Neural progenitor cell (in vitro differentiated cells): ENCODE data around the gene CATSPERZ. TPM values are rescaled to one million over a fixed set of nuclear protein-coding genes. Genes with fewer than 3 reads are reported as not detected.
A peak's percentile ranks its signal among the peaks of the same experiment; 100 is the strongest.
"Not testable (repeated sequence)": the region's sequence is repeated elsewhere in the genome, so short reads cannot be mapped to it uniquely, and the experiment has no call there.

Experiments
- DNase-seq: peaks from one replicate; pipeline ENCODE4 v3.0.0-alpha.2; 2016; ENCODE audit warnings: low spot score
- H2AFZ ChIP-seq: fragments of 200-600 bp; sonication (generic); replicated peaks from 2 replicates; pipeline ENCODE4 v1.6.1; 2016; ENCODE audit warnings: antibody characterized with exemption
- H3F3A ChIP-seq: fragments of 200-600 bp; sonication (generic); 2 replicates; pipeline ENCODE4 v1.6.1; 2016; ENCODE audit warnings: antibody characterized with exemption, low read depth
- H3K27ac ChIP-seq: fragments of 200-600 bp; sonication (generic); 2 replicates; pipeline ENCODE4 v1.5.1; 2016; ENCODE audit warnings: mild to moderate bottlenecking
- H3K27me3 ChIP-seq: fragments of 200-600 bp; sonication (generic); 2 replicates; pipeline ENCODE4 v1.6.1; 2016; ENCODE audit warnings: mild to moderate bottlenecking, moderate library complexity
- H3K36me3 ChIP-seq: fragments of 200-600 bp; sonication (generic); 2 replicates; pipeline ENCODE4 v1.5.1; 2016
- H3K4me1 ChIP-seq: fragments of 200-600 bp; sonication (generic); 2 replicates; pipeline ENCODE4 v1.6.1; 2016; ENCODE audit warnings: mixed run types
- H3K4me2 ChIP-seq: fragments of 200-600 bp; sonication (generic); 2 replicates; pipeline ENCODE4 v1.6.1; 2016
- H3K4me3 ChIP-seq: fragments of 200-600 bp; sonication (generic); 2 replicates; pipeline ENCODE4 v1.5.1; 2016
- H3K79me2 ChIP-seq: fragments of 200-600 bp; sonication (generic); 2 replicates; pipeline ENCODE4 v1.6.1; 2016; ENCODE audit warnings: low read depth
- H3K9ac ChIP-seq: fragments of 200-600 bp; sonication (generic); 2 replicates; pipeline ENCODE4 v1.6.1; 2016
- H3K9me3 ChIP-seq: fragments of 200-600 bp; sonication (generic); 2 replicates; pipeline ENCODE4 v1.5.1; 2016; ENCODE audit warnings: low read depth
- H4K20me1 ChIP-seq: fragments of 200-600 bp; sonication (generic); 2 replicates; pipeline ENCODE4 v1.6.1; 2016; ENCODE audit warnings: low read depth
- H3K27ac Mint-ChIP-seq: 3 replicates; pipeline ENCODE4 v1.8.0; 2021; ENCODE audit warnings: mixed read lengths
- H3K27me3 Mint-ChIP-seq: 2 replicates; pipeline ENCODE4 v1.8.0; 2022; ENCODE audit warnings: low read depth, mild to moderate bottlenecking, inconsistent platforms, moderate library complexity, mixed read lengths; ENCODE audit not compliant: insufficient read depth
- H3K36me3 Mint-ChIP-seq: 3 replicates; pipeline ENCODE4 v1.8.0; 2021; ENCODE audit warnings: mixed read lengths
- H3K4me1 Mint-ChIP-seq: 3 replicates; pipeline ENCODE4 v1.8.0; 2021; ENCODE audit warnings: mixed read lengths
- H3K4me3 Mint-ChIP-seq: 3 replicates; pipeline ENCODE4 v1.8.0; 2021; ENCODE audit warnings: mild to moderate bottlenecking, moderate library complexity, mixed read lengths
- H3K9me3 Mint-ChIP-seq: 3 replicates; pipeline ENCODE4 v1.8.0; 2020; ENCODE audit warnings: mixed read lengths
- EZH2 ChIP-seq: fragments of 200-600 bp; sonication (generic); IDR thresholded peaks from 2 replicates; pipeline ENCODE4 v1.6.1; 2017; ENCODE audit warnings: antibody characterized with exemption, mild to moderate bottlenecking, moderate library complexity
- EZH2phosphoT487 ChIP-seq: fragments of 200-600 bp; sonication (generic); IDR thresholded peaks from 2 replicates; pipeline ENCODE4 v1.6.1; 2017; ENCODE audit warnings: antibody characterized with exemption
- total RNA-seq: library from RNA; depleted of rRNA; stranded (reverse); fragments of >200 nt; gene quantifications from 2 replicates; pipeline ENCODE4 v1.2.3, GENCODE V29; 2015; ENCODE audit warnings: low replicate concordance
- TF ChIP-seq, protein P1 (sequence below): fragments of 200-600 bp; sonication (generic); IDR thresholded peaks from 2 replicates; pipeline ENCODE4 v1.5.1; 2017; ENCODE audit warnings: antibody characterized with exemption, mild to moderate bottlenecking

Gene CATSPERZ
- total RNA-seq, 1 donor from 2014 or later: not detected

DNA sequence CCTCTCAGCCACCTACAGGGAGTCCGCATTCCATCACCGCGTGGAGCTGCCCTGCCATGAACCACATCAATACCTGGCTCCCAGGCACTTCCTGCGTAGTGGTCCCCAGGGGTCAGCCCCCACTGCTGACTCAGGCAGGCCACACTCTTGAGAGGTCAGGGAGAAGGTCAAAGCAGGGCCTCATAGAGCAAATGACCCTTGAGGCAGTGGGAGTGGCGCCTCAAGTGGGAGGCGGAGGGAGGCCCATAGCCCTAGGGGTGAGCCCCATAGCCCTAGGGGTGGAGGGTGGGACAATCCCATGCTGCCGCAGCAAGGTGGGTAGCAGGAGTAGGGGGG, 22.7 kb downstream of the CATSPERZ start:
- Histone ChIP-seq H3K79me2 (peaks cover 12% of the 10 kb centered on the region), H3K4me2 (no peak overlapping the region), H4K20me1 (no peaks in the 10 kb centered on the region), H3K4me3 (no peak overlapping the region), H3K9me3 (no peaks in the 10 kb centered on the region), H3K9ac (no peak overlapping the region), H2AFZ (no peak overlapping the region), H3K27ac (no peak overlapping the region), H3K36me3 (no peaks in the 10 kb centered on the region), H3F3A (peaks cover 2% of the 10 kb centered on the region), H3K27me3 (no peaks in the 10 kb centered on the region), H3K4me1 (peaks cover 5% of the 10 kb centered on the region)
- peaks cover 10% of the 10 kb centered on the region for H3K36me3 Mint-ChIP-seq
- H3K9me3 Mint-ChIP-seq: peaks cover 2% of the 10 kb centered on the region
- peaks cover 8% of the 10 kb centered on the region for H3K27me3 Mint-ChIP-seq
- TF ChIP-seq, protein P1, sequence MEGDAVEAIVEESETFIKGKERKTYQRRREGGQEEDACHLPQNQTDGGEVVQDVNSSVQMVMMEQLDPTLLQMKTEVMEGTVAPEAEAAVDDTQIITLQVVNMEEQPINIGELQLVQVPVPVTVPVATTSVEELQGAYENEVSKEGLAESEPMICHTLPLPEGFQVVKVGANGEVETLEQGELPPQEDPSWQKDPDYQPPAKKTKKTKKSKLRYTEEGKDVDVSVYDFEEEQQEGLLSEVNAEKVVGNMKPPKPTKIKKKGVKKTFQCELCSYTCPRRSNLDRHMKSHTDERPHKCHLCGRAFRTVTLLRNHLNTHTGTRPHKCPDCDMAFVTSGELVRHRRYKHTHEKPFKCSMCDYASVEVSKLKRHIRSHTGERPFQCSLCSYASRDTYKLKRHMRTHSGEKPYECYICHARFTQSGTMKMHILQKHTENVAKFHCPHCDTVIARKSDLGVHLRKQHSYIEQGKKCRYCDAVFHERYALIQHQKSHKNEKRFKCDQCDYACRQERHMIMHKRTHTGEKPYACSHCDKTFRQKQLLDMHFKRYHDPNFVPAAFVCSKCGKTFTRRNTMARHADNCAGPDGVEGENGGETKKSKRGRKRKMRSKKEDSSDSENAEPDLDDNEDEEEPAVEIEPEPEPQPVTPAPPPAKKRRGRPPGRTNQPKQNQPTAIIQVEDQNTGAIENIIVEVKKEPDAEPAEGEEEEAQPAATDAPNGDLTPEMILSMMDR: no peak
- TF ChIP-seq EZH2: no peak
- no peak for TF ChIP-seq EZH2phosphoT487
- no peak overlapping the region for H3K27ac Mint-ChIP-seq
- peaks cover 9% of the 10 kb centered on the region for H3K4me1 Mint-ChIP-seq
- no peak for DNase-seq
- no peak overlapping the region for H3K4me3 Mint-ChIP-seq

DNA sequence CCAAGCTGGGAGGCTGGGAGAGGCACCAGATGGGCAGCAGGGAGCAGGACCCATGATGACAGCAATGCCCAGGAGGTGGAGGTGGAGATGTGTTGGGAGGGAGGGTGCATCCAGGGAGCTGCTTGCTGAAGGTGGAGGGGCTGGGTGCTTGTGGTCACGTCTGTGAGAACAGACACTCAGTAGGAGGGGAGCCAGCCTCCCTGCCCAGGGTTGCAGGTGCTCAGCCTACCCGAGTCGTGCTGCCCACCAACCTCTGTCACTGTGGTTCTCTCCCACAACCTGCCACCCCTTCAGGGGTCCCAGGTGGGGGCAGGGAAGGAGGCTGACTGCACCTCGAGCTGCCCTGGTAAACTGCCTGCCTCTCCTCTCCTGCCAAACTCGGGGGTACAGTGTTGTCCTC, 23.2 kb downstream of the CATSPERZ start:
- no peaks in the 10 kb centered on the region for H3K9me3 ChIP-seq
- Mint-ChIP-seq H3K4me3 (no peak overlapping the region), H3K9me3 (peaks cover 2% of the 10 kb centered on the region), H3K27ac (no peak overlapping the region), H3K4me1 (peaks cover 9% of the 10 kb centered on the region), H3K36me3 (peaks cover 10% of the 10 kb centered on the region), H3K27me3 (peaks cover 8% of the 10 kb centered on the region)
- H3K27me3 ChIP-seq: no peaks in the 10 kb centered on the region
- no peak overlapping the region for H3K27ac ChIP-seq
- H3K4me2 ChIP-seq: no peak overlapping the region
- H3K36me3 ChIP-seq: no peaks in the 10 kb centered on the region
- TF ChIP-seq EZH2 (no peak), EZH2phosphoT487 (no peak)
- TF ChIP-seq, protein P1: no peak
- no peaks in the 10 kb centered on the region for H4K20me1 ChIP-seq
- H3K79me2 ChIP-seq: peaks cover 10% of the 10 kb centered on the region
- no peak overlapping the region for H3K4me3 ChIP-seq
- peaks cover 5% of the 10 kb centered on the region for H3K4me1 ChIP-seq
- H3F3A ChIP-seq: no peaks in the 10 kb centered on the region
- no peak for DNase-seq
- no peak overlapping the region for H2AFZ ChIP-seq
- H3K9ac ChIP-seq: no peak overlapping the region

DNA sequence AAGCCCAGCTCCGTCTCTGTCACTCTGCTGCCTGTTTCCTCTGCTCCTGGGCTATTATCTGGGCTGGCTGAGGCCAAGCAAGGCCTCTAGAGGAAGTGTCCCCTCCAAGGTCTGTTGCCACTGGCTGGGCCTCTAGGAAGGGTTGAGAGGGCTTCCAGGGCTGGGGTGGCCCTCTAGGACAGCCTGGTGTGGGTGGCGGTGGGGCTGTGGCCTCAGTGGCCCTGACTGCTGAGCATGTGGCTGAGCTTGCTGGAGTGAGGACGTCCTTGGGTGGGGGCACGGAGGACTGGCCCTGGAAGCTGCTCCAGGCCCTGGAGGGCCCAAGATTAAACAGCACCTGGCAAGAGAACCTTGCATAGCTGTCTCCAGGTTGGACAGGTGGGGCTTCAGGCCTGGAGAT, 23.8 kb downstream of the CATSPERZ start:
- H3K27ac ChIP-seq, H3K4me3 Mint-ChIP-seq, H3K9ac ChIP-seq, H3K27me3 ChIP-seq, H4K20me1 ChIP-seq, H3K4me2 ChIP-seq, H3K27me3 Mint-ChIP-seq, H3K36me3 ChIP-seq, H3K4me1 ChIP-seq, H3K79me2 ChIP-seq, H3K4me1 Mint-ChIP-seq, H3F3A ChIP-seq, H2AFZ ChIP-seq, DNase-seq, H3K9me3 Mint-ChIP-seq, H3K9me3 ChIP-seq, H3K4me3 ChIP-seq: not testable (repeated sequence)
- Mint-ChIP-seq H3K27ac (peak overlapping the region; percentile 53), H3K36me3 (peaks cover 10% of the 10 kb centered on the region)

DNA sequence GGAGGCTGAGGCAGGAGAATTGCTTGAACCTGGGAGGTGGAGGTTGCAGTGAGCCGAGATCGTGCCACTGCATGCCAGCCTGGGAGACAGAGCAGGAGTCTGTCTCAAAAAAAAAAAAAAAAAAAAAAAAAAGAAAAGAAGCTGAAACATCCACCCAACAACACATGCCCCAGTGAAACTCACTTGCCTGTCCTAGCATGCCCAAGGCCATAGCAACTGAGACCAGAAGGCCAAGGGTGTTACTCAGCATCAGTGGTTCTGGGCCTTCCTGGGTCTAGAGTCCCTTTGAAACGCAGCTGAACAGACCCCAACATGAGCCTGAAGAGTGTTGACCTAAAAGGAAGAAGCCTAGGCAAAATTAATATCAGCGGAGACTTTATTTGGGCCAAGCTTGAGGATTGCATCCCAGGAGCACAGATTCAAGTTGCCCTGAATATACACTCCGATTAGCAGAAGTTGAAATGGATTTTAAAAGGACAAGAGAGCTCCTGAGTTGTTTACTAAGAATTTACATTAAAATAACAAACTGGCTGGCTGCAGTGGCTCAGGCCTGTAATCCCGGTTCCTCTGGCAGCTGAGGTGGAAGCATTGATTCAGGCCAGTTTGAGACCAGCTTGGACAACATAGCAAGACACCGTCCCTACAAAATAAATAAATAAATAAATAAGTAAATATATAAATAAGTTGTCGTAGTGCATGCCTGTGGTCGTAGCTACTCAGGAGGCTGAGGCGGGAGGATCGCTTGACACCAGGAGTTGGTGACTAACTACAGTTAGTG, 24.7 kb downstream of the CATSPERZ start:
- Mint-ChIP-seq H3K4me1 (peaks cover 3% of the 10 kb centered on the region), H3K9me3 (peaks cover 2% of the 10 kb centered on the region), H3K27me3 (peaks cover 9% of the 10 kb centered on the region), H3K27ac (no peak overlapping the region), H3K4me3 (no peak overlapping the region), H3K36me3 (peaks cover 10% of the 10 kb centered on the region)
- Histone ChIP-seq H3K9ac (no peak overlapping the region), H3K4me2 (no peak overlapping the region), H3K27me3 (no peaks in the 10 kb centered on the region), H3K9me3 (no peaks in the 10 kb centered on the region), H3K27ac (no peak overlapping the region), H3K4me3 (no peak overlapping the region), H3K79me2 (no peaks in the 10 kb centered on the region), H3F3A (peaks cover 6% of the 10 kb centered on the region), H2AFZ (no peak overlapping the region), H3K4me1 (no peaks in the 10 kb centered on the region), H3K36me3 (no peaks in the 10 kb centered on the region), H4K20me1 (no peaks in the 10 kb centered on the region)
- no peak for TF ChIP-seq EZH2
- TF ChIP-seq EZH2phosphoT487: no peak
- TF ChIP-seq, protein P1: no peak
- DNase-seq: no peak
